Nephron (organoid): ENCODE results near the gene NCKAP1.

ENCODE experiments used
- H3K27ac Mint-ChIP-seq, 3 experiments: 2 replicates each; pipeline ENCODE4 v1.8.0; 2020; ENCODE audit warnings: mixed read lengths in 3 of 3, mild to moderate bottlenecking in 2 of 3, moderate library complexity in 1 of 3
- H3K27me3 Mint-ChIP-seq: 2 replicates; pipeline ENCODE4 v1.8.0; 2021; ENCODE audit warnings: low read depth, mild to moderate bottlenecking, moderate library complexity, mixed read lengths
- H3K36me3 Mint-ChIP-seq: 2 replicates; pipeline ENCODE4 v1.8.0; 2020; ENCODE audit warnings: low read depth, mixed read lengths
- H3K4me1 Mint-ChIP-seq: 2 replicates; pipeline ENCODE4 v1.8.0; 2020; ENCODE audit warnings: mixed read lengths
- H3K4me3 Mint-ChIP-seq, 3 experiments: 2 replicates each; pipeline ENCODE4 v1.8.0; 2020; ENCODE audit warnings: mild to moderate bottlenecking in 3 of 3, mixed read lengths in 3 of 3, moderate library complexity in 2 of 3
- H3K9me3 Mint-ChIP-seq: 2 replicates; pipeline ENCODE4 v1.8.0; 2020; ENCODE audit warnings: mixed read lengths
- CTCF ChIP-seq, 3 experiments: fragments of 200-600 bp; sonication (generic); IDR thresholded peaks; one replicate each; pipeline ENCODE4 v1.5.0; 2021; ENCODE audit warnings: antibody characterized with exemption in 3 of 3; ENCODE audit not compliant: unreplicated experiment in 3 of 3

NCKAP1 gene

DNA sequence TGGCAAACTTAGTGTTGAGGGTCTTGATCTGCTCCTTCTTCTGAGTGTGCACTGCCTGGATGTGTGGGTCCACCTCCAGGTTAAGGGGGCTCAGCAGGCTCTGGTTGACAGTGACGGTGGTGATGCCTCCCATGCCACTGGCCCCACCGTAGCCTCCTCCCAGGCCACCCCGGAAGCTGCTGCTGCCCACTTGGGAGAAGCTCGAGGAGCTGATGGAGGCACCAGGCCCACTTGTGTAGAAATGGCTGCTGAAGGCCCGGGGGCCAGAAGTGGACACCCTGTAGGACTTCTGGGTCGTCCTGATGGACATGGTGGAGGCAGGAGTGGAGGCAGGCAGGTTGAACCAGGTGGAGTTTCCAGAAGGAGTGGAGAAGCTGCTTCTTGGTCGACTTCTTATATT lies 33.9 kb upstream of the NCKAP1 start:
- Mint-ChIP-seq H3K4me3 (no peak overlapping the region), H3K36me3 (no peaks in the 10 kb centered on the region), H3K27me3 (no peaks in the 10 kb centered on the region), H3K4me1 (no peaks in the 10 kb centered on the region), H3K9me3 (peaks cover 3% of the 10 kb centered on the region), H3K27ac (no peak overlapping the region)
- no peak for TF ChIP-seq CTCF (IDR thresholded peaks at IDR 0.05; ENCODE audit: unreplicated experiment in 3 of 3)

DNA sequence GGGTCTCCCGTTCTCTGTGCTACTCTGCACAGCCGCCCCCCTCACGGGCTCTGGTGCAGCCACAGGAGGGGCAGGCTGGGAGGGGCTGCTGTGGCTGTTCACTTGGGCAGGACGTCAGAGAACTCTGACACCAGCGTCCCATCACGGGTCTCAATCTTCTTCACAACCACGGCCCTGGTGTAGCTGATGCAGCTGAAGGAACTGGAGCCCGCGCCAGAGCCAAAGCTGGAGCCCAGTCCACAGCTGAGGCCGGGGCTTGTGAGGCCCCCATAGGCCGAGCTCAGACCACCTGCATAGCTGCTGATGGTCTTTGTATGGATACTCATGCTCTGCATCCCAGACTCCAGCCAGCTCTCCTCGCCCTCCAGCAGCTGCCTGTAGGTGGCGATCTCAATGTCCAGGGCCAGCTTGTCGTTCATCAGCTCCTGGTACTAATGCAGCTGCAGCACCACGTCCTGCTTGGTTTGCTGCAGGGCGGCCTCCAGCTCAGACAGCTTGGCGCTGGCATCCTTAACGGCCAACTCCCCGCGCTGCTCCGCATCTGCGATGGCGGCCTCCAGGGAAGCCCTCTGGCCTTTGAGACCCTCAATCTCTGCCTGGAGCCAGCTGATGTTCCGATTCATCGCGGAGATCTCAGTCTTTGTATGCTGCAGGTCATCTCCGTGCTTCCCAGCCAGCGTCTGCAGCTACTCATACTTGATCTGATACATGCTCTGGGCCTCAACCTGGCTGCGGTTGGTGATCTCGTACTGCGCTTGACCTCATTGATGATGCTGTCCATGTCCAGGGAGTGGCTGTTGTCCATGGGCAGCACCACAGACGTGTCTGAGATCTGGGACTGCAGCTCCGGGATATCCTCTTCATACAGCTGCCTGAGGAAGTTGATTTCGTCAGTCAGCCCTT lies 32.9 kb upstream of the NCKAP1 start:
- no peaks in the 10 kb centered on the region for H3K27me3 Mint-ChIP-seq
- no peaks in the 10 kb centered on the region for H3K4me1 Mint-ChIP-seq
- H3K4me3 Mint-ChIP-seq, result no peak overlapping the region
- H3K9me3 Mint-ChIP-seq, result peaks cover 3% of the 10 kb centered on the region
- H3K27ac Mint-ChIP-seq, result no peak overlapping the region
- H3K36me3 Mint-ChIP-seq, result no peaks in the 10 kb centered on the region
- TF ChIP-seq CTCF (IDR thresholded peaks at IDR 0.05; ENCODE audit: unreplicated experiment in 3 of 3), result peak; percentile 12 to 38 (median 16)

DNA sequence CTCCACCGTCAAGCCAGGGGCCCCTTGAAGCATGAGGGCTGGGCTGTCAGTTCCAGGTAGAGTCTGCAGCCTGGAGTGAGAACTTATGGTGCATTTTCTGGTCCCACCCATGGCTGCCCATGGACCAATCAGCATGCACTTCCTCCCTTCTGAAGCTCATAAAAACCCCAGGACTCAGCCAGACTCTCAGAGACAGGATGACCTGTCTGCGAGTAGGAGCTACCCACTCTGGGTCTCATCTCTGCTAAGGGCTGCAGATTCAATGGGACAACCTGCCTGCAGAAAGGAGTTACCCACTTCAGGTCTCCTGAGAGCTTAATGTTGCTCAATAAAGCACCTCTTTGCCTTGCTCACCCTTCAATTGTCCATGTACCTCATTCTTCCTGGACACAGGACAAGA lies 30.9 kb upstream of the NCKAP1 start:
- Mint-ChIP-seq H3K27me3 (no peaks in the 10 kb centered on the region), H3K4me3 (no peak overlapping the region), H3K9me3 (peaks cover 3% of the 10 kb centered on the region)

GRCh38 chr2:183068561-183068960 lies 30.3 kb upstream of the NCKAP1 start:
- Mint-ChIP-seq H3K27ac (no peak overlapping the region), H3K36me3 (no peaks in the 10 kb centered on the region), H3K27me3 (no peaks in the 10 kb centered on the region), H3K9me3 (peaks cover 3% of the 10 kb centered on the region), H3K4me3 (no peak overlapping the region), H3K4me1 (no peaks in the 10 kb centered on the region)
- no peak for TF ChIP-seq CTCF (IDR thresholded peaks at IDR 0.05; ENCODE audit: unreplicated experiment in 3 of 3)

More for the DNA sequence above, 30.9 kb upstream of the NCKAP1 start:
- Mint-ChIP-seq H3K27ac (no peak overlapping the region), H3K36me3 (no peaks in the 10 kb centered on the region), H3K4me1 (no peaks in the 10 kb centered on the region)
- TF ChIP-seq CTCF (IDR thresholded peaks at IDR 0.05; ENCODE audit: unreplicated experiment in 3 of 3), result no peak

- H3K27ac Mint-ChIP-seq, result no peak overlapping the region
- H3K9me3 Mint-ChIP-seq, result no peaks in the 10 kb centered on the region
- H3K27me3 Mint-ChIP-seq, result no peaks in the 10 kb centered on the region
- no peak for TF ChIP-seq CTCF (IDR thresholded peaks at IDR 0.05; ENCODE audit: unreplicated experiment in 3 of 3)
- H3K4me3 Mint-ChIP-seq, result no peak overlapping the region
- no peaks in the 10 kb centered on the region for H3K36me3 Mint-ChIP-seq
- no peaks in the 10 kb centered on the region for H3K4me1 Mint-ChIP-seq
Measured at GRCh38 chr2:183063083-183063482, 24.8 kb upstream of the NCKAP1 start.
